ENCODE data around the gene SPSB2.

The SPSB2 gene

GRCh38 chr12:6832125-6832524 is 41.0 kb downstream of the SPSB2 start:
- Histone ChIP-seq H3K4me2 (ENCODE audit: low read length) (no peak overlapping the region), H3K4me3 (ENCODE audit: low read depth, low read length, poor library complexity, severe bottlenecking) (no peak overlapping the region), H3K36me3 (ENCODE audit: insufficient read depth, low read length) (no peaks in the 10 kb centered on the region), H2AFZ (ENCODE audit: low read length) (no peak overlapping the region), H4K20me1 (ENCODE audit: insufficient read depth, low read length) (no peaks in the 10 kb centered on the region), H3K27me3 (ENCODE audit: insufficient read depth, low read length) (no peaks in the 10 kb centered on the region), H3K27ac (ENCODE audit: low read depth, low read length, poor library complexity, severe bottlenecking) (no peak overlapping the region), H3F3A (ENCODE audit: insufficient read depth, low read length) (no peaks in the 10 kb centered on the region), H3K79me2 (ENCODE audit: insufficient read depth, low read length) (no peaks in the 10 kb centered on the region), H3K9me3 (ENCODE audit: low read length) (no peaks in the 10 kb centered on the region), H3K9ac (ENCODE audit: low read length) (no peak overlapping the region), H3K9me2 (ENCODE audit: low read depth, low read length) (no peaks in the 10 kb centered on the region), H3K4me1 (ENCODE audit: insufficient read depth, low read length, severe bottlenecking) (peaks cover 10% of the 10 kb centered on the region)
- TF ChIP-seq EZH2 (IDR thresholded peaks at IDR 0.05; ENCODE audit: borderline replicate concordance, low read length) (no peak), CTCF (IDR thresholded peaks at IDR 0.05; ENCODE audit: low read length) (no peak)

- Histone ChIP-seq H3K4me1 (ENCODE audit: insufficient read depth, low read length, severe bottlenecking) (peaks cover 10% of the 10 kb centered on the region), H3K9me3 (ENCODE audit: low read length) (no peaks in the 10 kb centered on the region), H3K27me3 (ENCODE audit: insufficient read depth, low read length) (no peaks in the 10 kb centered on the region), H3K27ac (ENCODE audit: low read depth, low read length, poor library complexity, severe bottlenecking) (no peak overlapping the region), H2AFZ (ENCODE audit: low read length) (no peak overlapping the region), H3K4me3 (ENCODE audit: low read depth, low read length, poor library complexity, severe bottlenecking) (no peak overlapping the region), H3K79me2 (ENCODE audit: insufficient read depth, low read length) (no peaks in the 10 kb centered on the region), H3K36me3 (ENCODE audit: insufficient read depth, low read length) (no peaks in the 10 kb centered on the region), H3K9ac (ENCODE audit: low read length) (no peak overlapping the region), H4K20me1 (ENCODE audit: insufficient read depth, low read length) (no peaks in the 10 kb centered on the region), H3F3A (ENCODE audit: insufficient read depth, low read length) (no peaks in the 10 kb centered on the region), H3K9me2 (ENCODE audit: low read depth, low read length) (no peaks in the 10 kb centered on the region), H3K4me2 (ENCODE audit: low read length) (no peak overlapping the region)
- TF ChIP-seq EZH2 (IDR thresholded peaks at IDR 0.05; ENCODE audit: borderline replicate concordance, low read length), result no peak
- no peak for TF ChIP-seq CTCF (IDR thresholded peaks at IDR 0.05; ENCODE audit: low read length)
Observed at GRCh38 chr12:6831450-6831995, 41.6 kb downstream of the SPSB2 start.

- H3K36me3 ChIP-seq (ENCODE audit: insufficient read depth, low read length), result no peaks in the 10 kb centered on the region
- no peaks in the 10 kb centered on the region for H3F3A ChIP-seq (ENCODE audit: insufficient read depth, low read length)
- H3K79me2 ChIP-seq (ENCODE audit: insufficient read depth, low read length), result no peaks in the 10 kb centered on the region
- no peaks in the 10 kb centered on the region for H3K9me3 ChIP-seq (ENCODE audit: low read length)
- no peaks in the 10 kb centered on the region for H3K9me2 ChIP-seq (ENCODE audit: low read depth, low read length)
- no peak overlapping the region for H2AFZ ChIP-seq (ENCODE audit: low read length)
- TF ChIP-seq CTCF (IDR thresholded peaks at IDR 0.05; ENCODE audit: low read length) (no peak), EZH2 (IDR thresholded peaks at IDR 0.05; ENCODE audit: borderline replicate concordance, low read length) (no peak)
- H3K27ac ChIP-seq (ENCODE audit: low read depth, low read length, poor library complexity, severe bottlenecking), result no peak overlapping the region
- H3K4me1 ChIP-seq (ENCODE audit: insufficient read depth, low read length, severe bottlenecking), result peaks cover 10% of the 10 kb centered on the region
- H3K4me3 ChIP-seq (ENCODE audit: low read depth, low read length, poor library complexity, severe bottlenecking), result no peak overlapping the region
- H3K9ac ChIP-seq (ENCODE audit: low read length), result no peak overlapping the region
- H3K4me2 ChIP-seq (ENCODE audit: low read length), result no peak overlapping the region
- no peaks in the 10 kb centered on the region for H4K20me1 ChIP-seq (ENCODE audit: insufficient read depth, low read length)
- H3K27me3 ChIP-seq (ENCODE audit: insufficient read depth, low read length), result no peaks in the 10 kb centered on the region
Observed at GRCh38 chr12:6830999-6831398, 42.1 kb downstream of the SPSB2 start.
